ENCODE measurements around the gene YPEL2.

YPEL2 gene

GRCh38 chr17:59436900-59437299 lies 105.4 kb downstream of the YPEL2 start:
- no peak for DNase-seq (ENCODE audit: insufficient read length, low spot score)
- TF ChIP-seq CTCF (IDR thresholded peaks at IDR 0.05; ENCODE audit: insufficient read depth, missing control alignments): no peak
- FAIRE-seq: no peak

GRCh38 chr17:59437791-59438281 lies 106.4 kb downstream of the YPEL2 start:
- peak; percentile 91 for FAIRE-seq
- TF ChIP-seq CTCF (IDR thresholded peaks at IDR 0.05; ENCODE audit: insufficient read depth, missing control alignments): no peak
- peak; percentile 32 for DNase-seq (ENCODE audit: insufficient read length, low spot score)

- no peak for FAIRE-seq
- no peak for DNase-seq (ENCODE audit: insufficient read length, low spot score)
- no peak for TF ChIP-seq CTCF (IDR thresholded peaks at IDR 0.05; ENCODE audit: insufficient read depth, missing control alignments)
These were observed 107.8 kb downstream of the YPEL2 start for GRCh38 chr17:59439262-59439661.

- DNase-seq (ENCODE audit: insufficient read length, low spot score): no peak
- no peak for TF ChIP-seq CTCF (IDR thresholded peaks at IDR 0.05; ENCODE audit: insufficient read depth, missing control alignments)
- FAIRE-seq: no peak
These were observed 108.3 kb downstream of the YPEL2 start for GRCh38 chr17:59439741-59440211.

GRCh38 chr17:59440757-59441463 lies 109.5 kb downstream of the YPEL2 start:
- FAIRE-seq: no peak

GRCh38 chr17:59441464-59442096 lies 110.1 kb downstream of the YPEL2 start:
- DNase-seq (ENCODE audit: insufficient read length, low spot score): no peak
- FAIRE-seq: no peak
- no peak for TF ChIP-seq CTCF (IDR thresholded peaks at IDR 0.05; ENCODE audit: insufficient read depth, missing control alignments)

More at GRCh38 chr17:59440757-59441463, 109.5 kb downstream of the YPEL2 start:
- DNase-seq (ENCODE audit: insufficient read length, low spot score): peak; percentile 37
- TF ChIP-seq CTCF (IDR thresholded peaks at IDR 0.05; ENCODE audit: insufficient read depth, missing control alignments): peak; percentile 97

GRCh38 chr17:59443106-59443505 lies 111.7 kb downstream of the YPEL2 start:
- TF ChIP-seq CTCF (IDR thresholded peaks at IDR 0.05; ENCODE audit: insufficient read depth, missing control alignments): no peak
- FAIRE-seq: no peak
- no peak for DNase-seq (ENCODE audit: insufficient read length, low spot score)

Measured in D721Med (cell line).